ENCODE measurements around the gene CDC20B. TPM values are rescaled to one million over a fixed set of nuclear protein-coding genes. Genes with fewer than 3 reads are reported as not detected.

Gene CDC20B
- total RNA-seq, 2 donors from 2014 or later: not detected

DNA sequence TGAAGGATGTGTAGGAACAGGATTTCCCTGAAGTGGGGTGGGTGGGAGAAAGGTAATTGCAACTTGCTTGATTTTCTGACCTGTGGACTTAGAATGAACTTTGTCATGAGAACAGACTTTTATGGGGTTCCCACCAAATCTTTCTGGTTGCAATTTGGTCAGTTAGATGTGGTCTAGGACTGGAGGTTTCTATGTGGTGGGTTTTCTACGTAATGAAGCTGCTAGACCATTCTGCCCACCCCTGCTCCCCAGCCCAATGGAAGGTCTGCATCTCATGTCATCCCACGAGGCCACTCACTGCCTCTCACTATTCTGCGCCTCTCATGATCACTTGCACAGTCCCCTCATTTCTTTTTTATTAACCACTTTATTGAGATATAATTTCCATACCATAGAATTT lies 108.5 kb downstream of the CDC20B start:
- DNase-seq (no peak), ATAC-seq (no peak)
- intact Hi-C loops (cut with DNase I, micrococcal nuclease): no loop called here

DNA sequence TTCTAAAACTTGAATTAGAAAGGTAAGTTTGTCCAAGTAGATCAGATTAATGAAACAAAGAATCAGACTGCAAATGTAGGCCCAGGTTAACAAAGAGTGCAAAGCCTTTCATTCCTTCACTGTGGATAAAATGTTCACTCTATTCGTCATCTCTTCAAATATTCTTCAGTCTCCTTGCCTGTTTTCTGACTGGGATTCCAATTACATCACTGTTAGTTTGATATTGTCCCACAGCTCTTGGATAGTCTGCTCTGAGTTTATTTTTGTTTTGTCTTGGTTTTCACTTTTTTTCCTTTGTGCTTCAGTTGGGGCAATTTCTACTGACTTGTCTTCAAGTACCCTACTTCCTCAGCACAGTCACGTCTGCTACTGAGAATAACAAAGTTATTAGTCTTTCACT lies 109.1 kb downstream of the CDC20B start:
- ATAC-seq: no peak
- DNase-seq: no peak
- intact Hi-C loops (cut with DNase I, micrococcal nuclease): no loop called here

DNA sequence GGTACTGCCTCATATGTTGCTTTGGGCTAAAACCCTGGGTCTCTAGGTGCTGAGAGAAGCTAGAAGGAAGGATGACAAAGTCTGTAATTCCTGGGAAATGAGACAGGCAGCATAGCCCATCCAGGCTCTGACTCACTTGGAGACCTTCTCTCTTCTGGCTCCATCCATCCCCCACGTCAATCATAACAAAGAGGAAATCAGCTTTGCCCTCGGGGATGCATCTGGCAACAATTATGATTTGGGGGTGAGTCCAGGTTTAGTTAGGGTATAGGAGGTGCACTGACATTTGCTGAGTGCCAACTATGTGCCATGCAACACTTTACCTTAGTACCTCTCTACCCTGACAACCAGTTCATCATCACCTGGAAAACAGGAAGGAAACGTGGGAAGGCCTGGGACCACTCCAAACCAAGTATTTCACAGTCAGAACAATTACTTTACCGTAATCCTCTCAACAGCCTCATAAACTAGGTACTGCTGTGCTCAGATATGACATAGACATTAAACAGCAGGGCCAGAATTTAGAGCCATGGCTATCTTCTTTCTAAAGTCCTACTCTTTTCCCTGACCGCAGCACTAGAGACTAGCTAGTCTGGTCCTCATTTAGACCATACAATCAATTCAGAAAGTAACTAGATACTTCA lies 109.6 kb downstream of the CDC20B start:
- intact Hi-C loops (cut with DNase I, micrococcal nuclease): no loop called here
- no peak for ATAC-seq
- DNase-seq: no peak

Small RNA genes lying within 50 kb of the gene (microRNA-seq; reads per million reads assigned to microRNA genes)
- gene MIR449A (4.1 to 12.8 reads per million in 2 donors), gene MIR449B (0 to 1.4 reads per million in 2 donors), gene MIR449C (0 reads per million in 2 donors)

Other genes with a start within 250 kb of the CDC20B start
- not detected for gene ESM1, start 187.6 kb downstream of the CDC20B start, total RNA-seq
- gene GZMK, start 148.9 kb downstream of the CDC20B start, total RNA-seq: 1 to 10 TPM in 1 of 2 donors, not detected in 1; 2.3 TPM
- gene GZMA, start 70.5 kb downstream of the CDC20B start, total RNA-seq: 10 to 100 TPM in 1 of 2 donors, 1 to 10 TPM in 1; 3.9 to 17.6 TPM
- gene GPX8, start 13.0 kb downstream of the CDC20B start, total RNA-seq: 1 to 10 TPM; 4.0 to 5.2 TPM
- under 1 TPM in 1 of 2 donors, not detected in 1; 0.55 TPM for gene MCIDAS, start 54.1 kb upstream of the CDC20B start, total RNA-seq
- 1 to 10 TPM; 1.4 to 3.0 TPM for gene CCNO, start 60.4 kb upstream of the CDC20B start, total RNA-seq
- 10 to 100 TPM; 18.6 to 21.4 TPM for gene DHX29, start 134.5 kb upstream of the CDC20B start, total RNA-seq
- gene MTREX, start 134.8 kb upstream of the CDC20B start, total RNA-seq: 10 to 100 TPM; 43.7 to 46.9 TPM

All from left colon (tissue), 2 donors.